ENCODE data around the gene PDXDC1. TPM values are rescaled to one million over a fixed set of nuclear protein-coding genes. Genes with fewer than 3 reads are reported as not detected.
A peak's percentile ranks its signal among the peaks of the same experiment; 100 is the strongest.
"Not testable (repeated sequence)": the region's sequence is repeated elsewhere in the genome, so short reads cannot be mapped to it uniquely, and the experiment has no call there.

PDXDC1 gene
- total RNA-seq, 2 donors from 2014 or later, result 163 to 202 TPM

DNA sequence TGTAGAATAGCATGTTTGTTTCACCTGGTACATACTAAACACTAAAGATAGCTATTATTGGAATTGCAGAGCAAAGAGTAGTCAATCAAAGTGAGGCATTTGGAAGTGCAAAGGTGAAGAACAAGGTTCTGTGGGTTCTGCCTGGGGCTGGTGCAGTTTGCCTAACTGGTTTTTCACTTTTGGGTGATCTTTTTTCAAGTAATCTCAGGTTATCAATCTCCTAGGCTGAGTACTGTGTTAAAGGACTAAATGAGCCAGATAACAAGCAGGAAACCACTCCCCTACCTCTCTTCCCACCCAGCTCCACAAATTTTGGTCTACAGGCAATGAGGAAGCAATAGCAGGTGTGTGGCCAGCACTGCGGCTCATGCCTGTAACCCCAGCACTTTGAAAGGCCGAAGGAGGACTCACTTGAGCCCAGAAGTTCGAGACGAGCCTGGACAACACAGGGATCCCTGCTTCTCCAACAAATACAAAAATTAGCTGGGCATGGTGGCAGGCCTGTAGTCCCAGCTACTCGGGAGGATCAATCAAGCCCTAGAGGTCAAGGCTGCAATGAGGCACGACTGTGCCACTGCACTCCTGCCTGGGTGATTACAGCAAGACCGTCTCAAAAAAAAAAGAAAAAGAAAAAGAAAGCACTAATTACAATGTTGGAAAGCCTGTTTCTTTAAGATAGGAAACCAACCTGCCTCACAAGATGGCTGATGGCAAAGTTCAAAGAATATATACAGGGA, 83.0 kb downstream of the PDXDC1 start:
- TF ChIP-seq, protein P1, sequence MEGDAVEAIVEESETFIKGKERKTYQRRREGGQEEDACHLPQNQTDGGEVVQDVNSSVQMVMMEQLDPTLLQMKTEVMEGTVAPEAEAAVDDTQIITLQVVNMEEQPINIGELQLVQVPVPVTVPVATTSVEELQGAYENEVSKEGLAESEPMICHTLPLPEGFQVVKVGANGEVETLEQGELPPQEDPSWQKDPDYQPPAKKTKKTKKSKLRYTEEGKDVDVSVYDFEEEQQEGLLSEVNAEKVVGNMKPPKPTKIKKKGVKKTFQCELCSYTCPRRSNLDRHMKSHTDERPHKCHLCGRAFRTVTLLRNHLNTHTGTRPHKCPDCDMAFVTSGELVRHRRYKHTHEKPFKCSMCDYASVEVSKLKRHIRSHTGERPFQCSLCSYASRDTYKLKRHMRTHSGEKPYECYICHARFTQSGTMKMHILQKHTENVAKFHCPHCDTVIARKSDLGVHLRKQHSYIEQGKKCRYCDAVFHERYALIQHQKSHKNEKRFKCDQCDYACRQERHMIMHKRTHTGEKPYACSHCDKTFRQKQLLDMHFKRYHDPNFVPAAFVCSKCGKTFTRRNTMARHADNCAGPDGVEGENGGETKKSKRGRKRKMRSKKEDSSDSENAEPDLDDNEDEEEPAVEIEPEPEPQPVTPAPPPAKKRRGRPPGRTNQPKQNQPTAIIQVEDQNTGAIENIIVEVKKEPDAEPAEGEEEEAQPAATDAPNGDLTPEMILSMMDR (conservative IDR thresholded peaks at IDR 0.05), result no peak
- H3K4me3 Mint-ChIP-seq, result no peak overlapping the region
- no peak overlapping the region for H3K4me3 ChIP-seq (ENCODE audit: low read length)
- peak overlapping the region; percentile 64 for H3K27ac Mint-ChIP-seq
- peaks cover 4% of the 10 kb centered on the region for H3K4me1 ChIP-seq (ENCODE audit: control insufficient read depth, insufficient read depth, low read length)
- no peak for DNase-seq
- no peak overlapping the region for H3K9ac ChIP-seq (ENCODE audit: extremely low read depth, low read length, poor library complexity, severe bottlenecking)
- H3K9me3 Mint-ChIP-seq, result no peaks in the 10 kb centered on the region
- H3K36me3 ChIP-seq (ENCODE audit: control insufficient read depth, insufficient read depth, low read length), result peaks cover 49% of the 10 kb centered on the region
- H3K27ac ChIP-seq (ENCODE audit: low read depth, low read length), result no peak overlapping the region
- H3K27me3 ChIP-seq (ENCODE audit: control insufficient read depth, insufficient read depth, low read length, poor library complexity, severe bottlenecking), result no peaks in the 10 kb centered on the region
- peaks cover 3% of the 10 kb centered on the region for H3K27me3 Mint-ChIP-seq (ENCODE audit: insufficient read depth)
- peaks cover 43% of the 10 kb centered on the region for H3K36me3 Mint-ChIP-seq (ENCODE audit: low read depth)
- WGBS, 2 experiments (ENCODE audit: insufficient coverage in 1 of 2, insufficient read length in 1 of 2), result 89 to 100% methylated on average over 4 to 7 of the region's 7 CpGs
- H3K4me1 Mint-ChIP-seq, result peaks cover 14% of the 10 kb centered on the region
- H3K9me3 ChIP-seq (ENCODE audit: control insufficient read depth, low read length), result no peaks in the 10 kb centered on the region

DNA sequence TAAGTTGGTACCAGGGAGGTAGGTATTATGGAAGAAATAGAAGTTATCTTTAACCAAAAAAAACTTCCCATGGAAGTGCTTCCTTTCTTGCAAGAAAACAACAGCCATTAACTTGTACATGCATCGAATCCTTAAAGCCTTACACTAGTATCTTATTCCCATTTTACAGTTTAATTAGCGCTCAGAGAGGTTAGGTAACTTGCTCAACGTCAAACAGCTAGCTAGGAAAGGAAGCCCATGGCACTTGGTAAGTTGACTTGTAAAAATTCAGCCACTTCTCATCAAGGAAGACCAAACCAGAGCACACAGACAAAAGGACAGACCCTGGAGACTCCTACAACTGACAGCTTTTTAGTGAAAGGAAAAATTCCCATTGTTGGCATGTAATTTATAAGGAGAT, 84.5 kb downstream of the PDXDC1 start:
- WGBS, 2 experiments (ENCODE audit: insufficient coverage in 1 of 2, insufficient read length in 1 of 2), result 91 to 100% methylated on average over 1 to 2 of the region's 3 CpGs
- TF ChIP-seq, protein P1 (conservative IDR thresholded peaks at IDR 0.05), result no peak
- H3K36me3 Mint-ChIP-seq (ENCODE audit: low read depth), result peaks cover 52% of the 10 kb centered on the region

DNA sequence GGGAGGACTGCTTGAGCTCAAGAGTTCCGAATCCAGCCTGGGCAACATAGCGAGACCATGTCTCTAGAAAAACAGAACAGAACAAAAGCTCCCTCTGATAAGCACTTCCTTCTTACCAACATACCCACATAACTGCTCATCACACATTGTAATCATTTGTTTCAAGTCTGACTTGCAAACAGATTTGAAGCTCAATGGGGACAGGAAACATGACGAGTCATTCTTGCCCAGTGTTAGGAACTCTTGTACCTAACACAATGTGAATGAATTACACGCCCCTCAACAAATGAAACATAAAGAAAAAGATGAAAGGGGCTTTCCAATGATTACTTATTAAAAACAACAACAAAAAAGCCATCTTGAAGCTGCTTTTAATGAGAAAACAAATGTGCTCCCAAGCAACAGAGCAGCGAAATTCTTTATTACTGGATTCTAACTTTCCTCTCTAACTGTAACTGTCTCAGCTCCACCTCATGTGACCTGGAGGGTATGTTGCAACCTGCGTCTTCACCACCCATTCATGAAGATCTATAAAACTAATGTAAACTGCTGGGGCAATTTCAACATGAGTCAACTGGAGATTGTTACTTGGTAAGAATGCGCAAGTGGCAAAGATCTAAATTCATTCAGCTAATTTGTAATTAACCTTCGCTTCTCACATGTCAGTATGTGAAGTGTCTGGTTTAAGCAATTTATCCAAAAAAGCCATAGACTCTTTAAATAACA, 87.4 kb downstream of the PDXDC1 start:
- peaks cover 65% of the 10 kb centered on the region for H3K36me3 Mint-ChIP-seq (ENCODE audit: low read depth)

More for the DNA sequence above, 84.5 kb downstream of the PDXDC1 start:
- DNase-seq, result no peak
- no peak overlapping the region for H3K27ac Mint-ChIP-seq
- Histone ChIP-seq H3K27ac (ENCODE audit: low read depth, low read length) (no peak overlapping the region), H3K27me3 (ENCODE audit: control insufficient read depth, insufficient read depth, low read length, poor library complexity, severe bottlenecking) (no peaks in the 10 kb centered on the region), H3K36me3 (ENCODE audit: control insufficient read depth, insufficient read depth, low read length) (peaks cover 59% of the 10 kb centered on the region), H3K4me3 (ENCODE audit: low read length) (no peak overlapping the region), H3K9ac (ENCODE audit: extremely low read depth, low read length, poor library complexity, severe bottlenecking) (no peak overlapping the region), H3K9me3 (ENCODE audit: control insufficient read depth, low read length) (no peaks in the 10 kb centered on the region), H3K4me1 (ENCODE audit: control insufficient read depth, insufficient read depth, low read length) (peaks cover 4% of the 10 kb centered on the region)
- H3K27me3 Mint-ChIP-seq (ENCODE audit: insufficient read depth), result peaks cover 3% of the 10 kb centered on the region
- H3K4me1 Mint-ChIP-seq, result peaks cover 11% of the 10 kb centered on the region
- H3K9me3 Mint-ChIP-seq, result no peaks in the 10 kb centered on the region
- no peak overlapping the region for H3K4me3 Mint-ChIP-seq

DNA sequence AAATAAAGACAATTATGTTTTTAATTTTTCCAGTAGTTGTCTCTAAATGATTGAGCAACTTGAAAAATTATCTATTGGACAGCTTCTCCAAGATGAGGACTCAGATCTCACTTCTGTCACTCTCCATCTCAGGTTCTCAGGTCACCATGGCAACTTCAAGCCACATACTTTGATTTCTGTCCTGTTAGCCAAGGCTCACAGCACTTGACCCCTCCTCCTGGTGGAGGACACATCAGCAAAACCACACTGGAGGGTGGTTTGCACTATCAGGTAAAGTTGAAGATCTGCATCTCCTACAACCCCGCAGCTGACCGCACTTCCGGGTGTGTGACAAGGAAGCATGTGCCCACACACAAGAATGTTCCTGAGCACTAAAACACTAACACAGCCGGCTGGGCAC, 91.1 kb downstream of the PDXDC1 start:
- H3K27me3 ChIP-seq (ENCODE audit: control insufficient read depth, insufficient read depth, low read length, poor library complexity, severe bottlenecking); H3K4me3 Mint-ChIP-seq; H3K9ac ChIP-seq (ENCODE audit: extremely low read depth, low read length, poor library complexity, severe bottlenecking); H3K9me3 Mint-ChIP-seq; H3K4me3 ChIP-seq (ENCODE audit: low read length); H3K27ac Mint-ChIP-seq; H3K4me1 ChIP-seq (ENCODE audit: control insufficient read depth, insufficient read depth, low read length); H3K27me3 Mint-ChIP-seq (ENCODE audit: insufficient read depth); H3K9me3 ChIP-seq (ENCODE audit: control insufficient read depth, low read length); H3K27ac ChIP-seq (ENCODE audit: low read depth, low read length); DNase-seq; H3K4me1 Mint-ChIP-seq: not testable (repeated sequence)
- peaks cover 51% of the 10 kb centered on the region for H3K36me3 Mint-ChIP-seq (ENCODE audit: low read depth)
- WGBS, 2 experiments (ENCODE audit: insufficient coverage in 1 of 2, insufficient read length in 1 of 2), result 83% methylated on average over 1 of the region's 4 CpGs; no CpG with 5 or more reads in 1 of the 2 experiments
- H3K36me3 ChIP-seq (ENCODE audit: control insufficient read depth, insufficient read depth, low read length), result peaks cover 43% of the 10 kb centered on the region

More for the DNA sequence above, 87.4 kb downstream of the PDXDC1 start:
- peaks cover 64% of the 10 kb centered on the region for H3K36me3 ChIP-seq (ENCODE audit: control insufficient read depth, insufficient read depth, low read length)
- not testable (repeated sequence) for H3K9ac ChIP-seq (ENCODE audit: extremely low read depth, low read length, poor library complexity, severe bottlenecking); H3K4me3 Mint-ChIP-seq; H3K4me1 ChIP-seq (ENCODE audit: control insufficient read depth, insufficient read depth, low read length); H3K9me3 ChIP-seq (ENCODE audit: control insufficient read depth, low read length); H3K9me3 Mint-ChIP-seq; H3K4me1 Mint-ChIP-seq; H3K27me3 ChIP-seq (ENCODE audit: control insufficient read depth, insufficient read depth, low read length, poor library complexity, severe bottlenecking); H3K27me3 Mint-ChIP-seq (ENCODE audit: insufficient read depth); H3K27ac ChIP-seq (ENCODE audit: low read depth, low read length); H3K4me3 ChIP-seq (ENCODE audit: low read length); DNase-seq; H3K27ac Mint-ChIP-seq
- WGBS, 2 experiments (ENCODE audit: insufficient coverage in 1 of 2, insufficient read length in 1 of 2), result 93 to 96% methylated on average over 4 to 6 of the region's 8 CpGs

DNA sequence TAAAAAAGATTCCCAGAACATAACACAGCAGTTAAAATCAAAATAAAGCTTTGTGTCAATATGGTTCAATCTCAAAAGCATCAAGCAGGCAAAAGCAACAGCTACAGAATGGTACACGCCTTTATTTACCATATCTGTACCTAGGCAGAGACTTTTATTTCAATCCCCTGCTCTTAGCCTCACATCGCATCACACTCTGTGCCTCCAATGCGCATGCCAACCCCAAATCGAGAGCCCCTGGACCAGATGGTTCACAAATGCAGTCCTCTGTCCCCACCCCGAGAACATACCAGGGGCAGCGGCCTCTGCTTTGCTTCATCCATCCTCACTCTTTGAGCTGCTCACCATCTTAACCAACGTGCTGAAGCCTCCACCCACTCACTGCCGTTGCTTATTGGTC, 91.9 kb downstream of the PDXDC1 start:
- not testable (repeated sequence) for H3K4me1 Mint-ChIP-seq; DNase-seq; H3K9ac ChIP-seq (ENCODE audit: extremely low read depth, low read length, poor library complexity, severe bottlenecking); H3K27ac Mint-ChIP-seq; H3K9me3 ChIP-seq (ENCODE audit: control insufficient read depth, low read length); H3K27me3 ChIP-seq (ENCODE audit: control insufficient read depth, insufficient read depth, low read length, poor library complexity, severe bottlenecking); H3K4me1 ChIP-seq (ENCODE audit: control insufficient read depth, insufficient read depth, low read length); H3K27ac ChIP-seq (ENCODE audit: low read depth, low read length); H3K4me3 ChIP-seq (ENCODE audit: low read length); H3K9me3 Mint-ChIP-seq; H3K4me3 Mint-ChIP-seq; H3K27me3 Mint-ChIP-seq (ENCODE audit: insufficient read depth)
- peaks cover 48% of the 10 kb centered on the region for H3K36me3 Mint-ChIP-seq (ENCODE audit: low read depth)
- 91% methylated on average over 4 of the region's 8 CpGs; no CpG with 5 or more reads in 1 of the 2 experiments for WGBS, 2 experiments (ENCODE audit: insufficient coverage in 1 of 2, insufficient read length in 1 of 2)
- H3K36me3 ChIP-seq (ENCODE audit: control insufficient read depth, insufficient read depth, low read length), result peaks cover 38% of the 10 kb centered on the region

Data from endodermal cell (in vitro differentiated cells).